ENCODE measurements around the gene TREH.

TREH gene

GRCh38 chr11:118706546-118706825 lies 27.0 kb upstream of the TREH start:
- no peak overlapping the region for H3K4me3 Mint-ChIP-seq
- no peaks in the 10 kb centered on the region for H3K9me3 Mint-ChIP-seq
- H3K36me3 Mint-ChIP-seq (ENCODE audit: low read depth), result no peaks in the 10 kb centered on the region
- H3K4me1 Mint-ChIP-seq (ENCODE audit: low read depth), result peaks cover 4% of the 10 kb centered on the region
- peaks cover 10% of the 10 kb centered on the region for H3K27me3 Mint-ChIP-seq (ENCODE audit: low read depth)
- H3K27ac Mint-ChIP-seq, result no peak overlapping the region

GRCh38 chr11:118705791-118706545 lies 26.5 kb upstream of the TREH start:
- no peaks in the 10 kb centered on the region for H3K9me3 Mint-ChIP-seq
- H3K27me3 Mint-ChIP-seq (ENCODE audit: low read depth), result peaks cover 10% of the 10 kb centered on the region
- peaks cover 4% of the 10 kb centered on the region for H3K4me1 Mint-ChIP-seq (ENCODE audit: low read depth)
- H3K36me3 Mint-ChIP-seq (ENCODE audit: low read depth), result no peaks in the 10 kb centered on the region
- no peak overlapping the region for H3K27ac Mint-ChIP-seq
- H3K4me3 Mint-ChIP-seq, result no peak overlapping the region

GRCh38 chr11:118705111-118705741 lies 25.8 kb upstream of the TREH start:
- Mint-ChIP-seq H3K4me3 (no peak overlapping the region), H3K27ac (no peak overlapping the region), H3K36me3 (ENCODE audit: low read depth) (peaks cover 3% of the 10 kb centered on the region), H3K27me3 (ENCODE audit: low read depth) (peaks cover 10% of the 10 kb centered on the region), H3K9me3 (peaks cover 3% of the 10 kb centered on the region), H3K4me1 (ENCODE audit: low read depth) (peaks cover 4% of the 10 kb centered on the region)

GRCh38 chr11:118703563-118704106 lies 24.2 kb upstream of the TREH start:
- peaks cover 5% of the 10 kb centered on the region for H3K36me3 Mint-ChIP-seq (ENCODE audit: low read depth)
- peaks cover 8% of the 10 kb centered on the region for H3K27me3 Mint-ChIP-seq (ENCODE audit: low read depth)
- no peak overlapping the region for H3K4me3 Mint-ChIP-seq
- no peak overlapping the region for H3K27ac Mint-ChIP-seq
- peaks cover 11% of the 10 kb centered on the region for H3K4me1 Mint-ChIP-seq (ENCODE audit: low read depth)
- H3K9me3 Mint-ChIP-seq, result peaks cover 5% of the 10 kb centered on the region

GRCh38 chr11:118699506-118700220 lies 20.2 kb upstream of the TREH start:
- no peak overlapping the region for H3K4me3 Mint-ChIP-seq
- peak overlapping the region; percentile 43 for H3K27ac Mint-ChIP-seq
- peaks cover 5% of the 10 kb centered on the region for H3K9me3 Mint-ChIP-seq

GRCh38 chr11:118697346-118697745 lies 17.9 kb upstream of the TREH start:
- Mint-ChIP-seq H3K27ac (no peak overlapping the region), H3K36me3 (ENCODE audit: low read depth) (peaks cover 5% of the 10 kb centered on the region), H3K9me3 (peaks cover 5% of the 10 kb centered on the region), H3K27me3 (ENCODE audit: low read depth) (peaks cover 3% of the 10 kb centered on the region), H3K4me3 (no peak overlapping the region), H3K4me1 (ENCODE audit: low read depth) (peaks cover 15% of the 10 kb centered on the region)

More at GRCh38 chr11:118699506-118700220, 20.2 kb upstream of the TREH start:
- Mint-ChIP-seq H3K4me1 (ENCODE audit: low read depth) (peaks cover 6% of the 10 kb centered on the region), H3K36me3 (ENCODE audit: low read depth) (peaks cover 5% of the 10 kb centered on the region), H3K27me3 (ENCODE audit: low read depth) (no peaks in the 10 kb centered on the region)

- no peak overlapping the region for H3K4me3 Mint-ChIP-seq
- peaks cover 5% of the 10 kb centered on the region for H3K36me3 Mint-ChIP-seq (ENCODE audit: low read depth)
- H3K27me3 Mint-ChIP-seq (ENCODE audit: low read depth), result peaks cover 3% of the 10 kb centered on the region
- H3K9me3 Mint-ChIP-seq, result peaks cover 5% of the 10 kb centered on the region
- H3K4me1 Mint-ChIP-seq (ENCODE audit: low read depth), result peaks cover 21% of the 10 kb centered on the region
- H3K27ac Mint-ChIP-seq, result no peak overlapping the region
Observed at GRCh38 chr11:118696673-118697226, 17.3 kb upstream of the TREH start.

- Mint-ChIP-seq H3K4me3 (no peak overlapping the region), H3K4me1 (ENCODE audit: low read depth) (peaks cover 26% of the 10 kb centered on the region)
Observed at GRCh38 chr11:118694771-118695170, 15.3 kb upstream of the TREH start.

GRCh38 chr11:118694185-118694584 lies 14.7 kb upstream of the TREH start:
- H3K36me3 Mint-ChIP-seq (ENCODE audit: low read depth), result no peaks in the 10 kb centered on the region
- H3K9me3 Mint-ChIP-seq, result no peaks in the 10 kb centered on the region
- no peak overlapping the region for H3K27ac Mint-ChIP-seq
- H3K4me3 Mint-ChIP-seq, result no peak overlapping the region
- peaks cover 21% of the 10 kb centered on the region for H3K4me1 Mint-ChIP-seq (ENCODE audit: low read depth)
- H3K27me3 Mint-ChIP-seq (ENCODE audit: low read depth), result peaks cover 3% of the 10 kb centered on the region

More at GRCh38 chr11:118694771-118695170, 15.3 kb upstream of the TREH start:
- Mint-ChIP-seq H3K36me3 (ENCODE audit: low read depth) (peaks cover 2% of the 10 kb centered on the region), H3K27ac (no peak overlapping the region), H3K27me3 (ENCODE audit: low read depth) (peaks cover 3% of the 10 kb centered on the region), H3K9me3 (no peaks in the 10 kb centered on the region)

GRCh38 chr11:118691926-118692830 lies 12.7 kb upstream of the TREH start:
- H3K4me3 Mint-ChIP-seq, result peak overlapping the region; percentile 28
- no peak overlapping the region for H3K27ac Mint-ChIP-seq
- no peaks in the 10 kb centered on the region for H3K36me3 Mint-ChIP-seq (ENCODE audit: low read depth)
- H3K4me1 Mint-ChIP-seq (ENCODE audit: low read depth), result peaks cover 26% of the 10 kb centered on the region
- H3K9me3 Mint-ChIP-seq, result no peaks in the 10 kb centered on the region
- H3K27me3 Mint-ChIP-seq (ENCODE audit: low read depth), result peaks cover 5% of the 10 kb centered on the region

- Mint-ChIP-seq H3K9me3 (no peaks in the 10 kb centered on the region), H3K27ac (no peak overlapping the region), H3K36me3 (ENCODE audit: low read depth) (no peaks in the 10 kb centered on the region), H3K4me1 (ENCODE audit: low read depth) (peaks cover 26% of the 10 kb centered on the region), H3K27me3 (ENCODE audit: low read depth) (peaks cover 12% of the 10 kb centered on the region), H3K4me3 (no peak overlapping the region)
Observed at GRCh38 chr11:118690553-118691304, 11.3 kb upstream of the TREH start.

- no peaks in the 10 kb centered on the region for H3K9me3 Mint-ChIP-seq
- no peaks in the 10 kb centered on the region for H3K36me3 Mint-ChIP-seq (ENCODE audit: low read depth)
- H3K27me3 Mint-ChIP-seq (ENCODE audit: low read depth), result peaks cover 16% of the 10 kb centered on the region
- peaks cover 26% of the 10 kb centered on the region for H3K4me1 Mint-ChIP-seq (ENCODE audit: low read depth)
- H3K27ac Mint-ChIP-seq, result no peak overlapping the region
- H3K4me3 Mint-ChIP-seq, result peak overlapping the region; percentile 63
Observed at GRCh38 chr11:118689852-118690552, 10.6 kb upstream of the TREH start.

- Mint-ChIP-seq H3K4me1 (ENCODE audit: low read depth) (peaks cover 26% of the 10 kb centered on the region), H3K4me3 (no peak overlapping the region), H3K36me3 (ENCODE audit: low read depth) (no peaks in the 10 kb centered on the region), H3K9me3 (no peaks in the 10 kb centered on the region), H3K27me3 (ENCODE audit: low read depth) (peaks cover 19% of the 10 kb centered on the region), H3K27ac (no peak overlapping the region)
Observed at GRCh38 chr11:118689503-118689851, 10.0 kb upstream of the TREH start.

Data from T-helper 1 cell treated with Interleukin-12 subunit alpha and Interleukin-12 subunit beta and Interleukin-4 antibody, amounts not matched to agents 30 μg/mL and 1 μg/mL, for 36 hours (primary cell).